ENCODE measurements around the gene DOLPP1. TPM values are rescaled to one million over a fixed set of nuclear protein-coding genes. Genes with fewer than 3 reads are reported as not detected.

Gene DOLPP1
- total and polyA plus RNA-seq, 4 donors = 14.6 to 15.6 (median 15.0) TPM

GRCh38 chr9:129109952-129110739 is 29.2 kb downstream of the DOLPP1 start (continued):
- TF ChIP-seq MAX (IDR thresholded peaks at IDR 0.05) = no peak
- TF ChIP-seq ATF3 (IDR thresholded peaks at IDR 0.05) = no peak

- no peaks in the 10 kb centered on the region for H3K9me3 ChIP-seq (ENCODE audit: control insufficient read depth in 4 of 4, low read length in 3 of 4)
- peaks cover 4 to 41% (median 32%) of the 10 kb centered on the region in 4 donors for H3K4me1 ChIP-seq (ENCODE audit: control insufficient read depth in 4 of 4, insufficient read depth in 4 of 4, low read length in 3 of 4)
- H3K9ac ChIP-seq (ENCODE audit: low read depth in 1 of 2, low read length in 2 of 2) = peak within 1 kb of the TSS; percentile 82 to 99
- H3K27me3 ChIP-seq (ENCODE audit: control insufficient read depth in 4 of 4, insufficient read depth in 4 of 4, low read length in 3 of 4) = no peaks in the 10 kb centered on the region
- H3K27ac ChIP-seq (ENCODE audit: low read depth in 1 of 2, low read length in 2 of 2) = peak within 1 kb of the TSS; percentile 97 to 100
- H3K4me3 ChIP-seq (ENCODE audit: low read depth in 1 of 3, low read length in 3 of 3) = peak within 1 kb of the TSS; percentile 87 to 96 (median 91)
- TF ChIP-seq ATF3 (IDR thresholded peaks at IDR 0.05) = no peak
- no peak for TF ChIP-seq FOXA2 (IDR thresholded peaks at IDR 0.05)
- peak; percentile 95 for TF ChIP-seq TAF1 (conservative IDR thresholded peaks at IDR 0.05)
- no peak for TF ChIP-seq RAD21 (IDR thresholded peaks at IDR 0.05)
- no peak for TF ChIP-seq MAX (IDR thresholded peaks at IDR 0.05)
- TF ChIP-seq CTCF (IDR thresholded peaks at IDR 0.05; ENCODE audit: low read depth, low read length, missing input control) = no peak
- TF ChIP-seq YY1 (IDR thresholded peaks at IDR 0.05) = peak; percentile 98
- TF ChIP-seq REST (IDR thresholded peaks at IDR 0.05) = peak; percentile 79
- TF ChIP-seq HNF4G (IDR thresholded peaks at IDR 0.05) = no peak
- TF ChIP-seq RXRA (IDR thresholded peaks at IDR 0.05) = peak in 1 of 2 donors; percentile 13
- no peak for TF ChIP-seq GABPA (IDR thresholded peaks at IDR 0.05 in 1 of 2, conservative IDR thresholded peaks at IDR 0.05 in 1 of 2)
- DNase-seq (ENCODE audit: low spot score) = peak; percentile 99
- peaks cover 0 to 13% (median 8%) of the 10 kb centered on the region in 4 donors for H3K36me3 ChIP-seq (ENCODE audit: control insufficient read depth in 4 of 4, insufficient read depth in 3 of 4, low read depth in 1 of 4, low read length in 3 of 4)
- under 1% methylated on average over 77 of the region's 77 CpGs for WGBS
Observed at GRCh38 chr9:129110740-129111527, 30.0 kb downstream of the DOLPP1 start, which contains the start of the genes CRAT and PTPA. CRAT (minus strand) TSS chr9:129110793; CDS start chr9:129110509, 284 bp downstream. PTPA (plus strand) TSS chr9:129111415; CDS start chr9:129111601, 186 bp downstream.
